Measurements from ENCODE around the gene ARL8B. TPM values are rescaled to one million over a fixed set of nuclear protein-coding genes. Genes with fewer than 3 reads are reported as not detected.

ARL8B gene
- polyA plus RNA-seq, 1 donor from 2014 or later = 103 TPM

- Histone ChIP-seq H3F3A (ENCODE audit: insufficient read depth, low read length, poor library complexity, severe bottlenecking) (no peaks in the 10 kb centered on the region), H2AFZ (ENCODE audit: low read depth, low read length) (no peak overlapping the region), H3K27ac (ENCODE audit: low read length) (no peak overlapping the region), H3K27me3 (ENCODE audit: insufficient read depth, low read depth, low read length) (no peaks in the 10 kb centered on the region), H4K20me1 (ENCODE audit: insufficient read depth) (no peaks in the 10 kb centered on the region), H3K36me3 (ENCODE audit: insufficient read depth, low read length) (peaks cover 5% of the 10 kb centered on the region), H3K4me3 (ENCODE audit: low read length) (no peak overlapping the region), H3K9me3 (ENCODE audit: low read length) (no peaks in the 10 kb centered on the region), H3K9ac (ENCODE audit: low read length) (no peak overlapping the region), H3K4me2 (ENCODE audit: low read length) (no peak overlapping the region), H3K9me2 (ENCODE audit: insufficient read depth, low read length) (no peaks in the 10 kb centered on the region), H3K79me2 (replicated peaks; ENCODE audit: insufficient read depth, low read length) (peaks cover 28% of the 10 kb centered on the region)
- TF ChIP-seq MXI1 (conservative IDR thresholded peaks at IDR 0.05; ENCODE audit: poor library complexity, severe bottlenecking) (no peak), TAF1 (IDR thresholded peaks at IDR 0.05; ENCODE audit: low read depth) (no peak), SMC3 (conservative IDR thresholded peaks at IDR 0.05; ENCODE audit: poor library complexity) (no peak), CTCF (IDR thresholded peaks at IDR 0.05; ENCODE audit: poor library complexity, severe bottlenecking) (no peak), REST (IDR thresholded peaks at IDR 0.05; ENCODE audit: borderline replicate concordance) (no peak), RAD21 (conservative IDR thresholded peaks at IDR 0.05) (no peak), POLR2AphosphoS5 (IDR thresholded peaks at IDR 0.05) (no peak), EZH2 (IDR thresholded peaks at IDR 0.05; ENCODE audit: borderline replicate concordance, insufficient read depth, low read length, poor library complexity, severe bottlenecking) (no peak), EP300 (conservative IDR thresholded peaks at IDR 0.05; ENCODE audit: poor library complexity, severe bottlenecking) (no peak)
Measured at GRCh38 chr3:5192571-5193365, 70.7 kb downstream of the ARL8B start.

- no peak overlapping the region for H3K9ac ChIP-seq (ENCODE audit: low read length)
- no peak overlapping the region for H3K27ac ChIP-seq (ENCODE audit: low read length)
- H3K79me2 ChIP-seq (replicated peaks; ENCODE audit: insufficient read depth, low read length) = peaks cover 20% of the 10 kb centered on the region
- no peak overlapping the region for H3K4me2 ChIP-seq (ENCODE audit: low read length)
- H3K36me3 ChIP-seq (ENCODE audit: insufficient read depth, low read length) = peaks cover 5% of the 10 kb centered on the region
- no peaks in the 10 kb centered on the region for H3K9me3 ChIP-seq (ENCODE audit: low read length)
- no peaks in the 10 kb centered on the region for H3F3A ChIP-seq (ENCODE audit: insufficient read depth, low read length, poor library complexity, severe bottlenecking)
- no peaks in the 10 kb centered on the region for H4K20me1 ChIP-seq (ENCODE audit: insufficient read depth)
- TF ChIP-seq CTCF (IDR thresholded peaks at IDR 0.05; ENCODE audit: poor library complexity, severe bottlenecking) = no peak
- TF ChIP-seq RAD21 (conservative IDR thresholded peaks at IDR 0.05) = no peak
- no peak for TF ChIP-seq EP300 (conservative IDR thresholded peaks at IDR 0.05; ENCODE audit: poor library complexity, severe bottlenecking)
- TF ChIP-seq TAF1 (IDR thresholded peaks at IDR 0.05; ENCODE audit: low read depth) = no peak
- TF ChIP-seq SMC3 (conservative IDR thresholded peaks at IDR 0.05; ENCODE audit: poor library complexity) = no peak
- no peak for TF ChIP-seq REST (IDR thresholded peaks at IDR 0.05; ENCODE audit: borderline replicate concordance)
- no peak for TF ChIP-seq MXI1 (conservative IDR thresholded peaks at IDR 0.05; ENCODE audit: poor library complexity, severe bottlenecking)
- no peak for TF ChIP-seq POLR2AphosphoS5 (IDR thresholded peaks at IDR 0.05)
- TF ChIP-seq EZH2 (IDR thresholded peaks at IDR 0.05; ENCODE audit: borderline replicate concordance, insufficient read depth, low read length, poor library complexity, severe bottlenecking) = no peak
- H2AFZ ChIP-seq (ENCODE audit: low read depth, low read length) = no peak overlapping the region
- H3K27me3 ChIP-seq (ENCODE audit: insufficient read depth, low read depth, low read length) = no peaks in the 10 kb centered on the region
- H3K9me2 ChIP-seq (ENCODE audit: insufficient read depth, low read length) = no peaks in the 10 kb centered on the region
- H3K4me3 ChIP-seq (ENCODE audit: low read length) = no peak overlapping the region
Measured at GRCh38 chr3:5194341-5194740, 72.2 kb downstream of the ARL8B start.

Data from neural cell (in vitro differentiated cells).